Stimulated activated naive CD8-positive, alpha-beta T cell treated with anti-CD3 and anti-CD28 coated beads, Interleukin-15, Interleukin-2, amounts not matched to agents 100 ng/mL and 50 ng/mL, for 24 hours (primary cell): ENCODE results near the gene LRRC75A.
"Not testable (repeated sequence)": the region's sequence is repeated elsewhere in the genome, so short reads cannot be mapped to it uniquely, and the experiment has no call there.

Experiments
- H3K27ac Mint-ChIP-seq: one replicate; pipeline ENCODE4 v1.8.0; 2021; ENCODE audit warnings: mild to moderate bottlenecking, mixed read lengths
- H3K27me3 Mint-ChIP-seq: one replicate; pipeline ENCODE4 v1.8.0; 2021; ENCODE audit warnings: mixed read lengths
- H3K36me3 Mint-ChIP-seq: one replicate; pipeline ENCODE4 v1.8.0; 2021; ENCODE audit warnings: low read depth, mixed read lengths
- H3K4me1 Mint-ChIP-seq: one replicate; pipeline ENCODE4 v1.8.0; 2021; ENCODE audit warnings: low read depth, mixed read lengths
- H3K4me3 Mint-ChIP-seq: one replicate; pipeline ENCODE4 v1.8.0; 2021; ENCODE audit warnings: mild to moderate bottlenecking, mixed read lengths
- H3K9me3 Mint-ChIP-seq: one replicate; pipeline ENCODE4 v1.8.0; 2021; ENCODE audit warnings: mixed read lengths

Gene LRRC75A

DNA sequence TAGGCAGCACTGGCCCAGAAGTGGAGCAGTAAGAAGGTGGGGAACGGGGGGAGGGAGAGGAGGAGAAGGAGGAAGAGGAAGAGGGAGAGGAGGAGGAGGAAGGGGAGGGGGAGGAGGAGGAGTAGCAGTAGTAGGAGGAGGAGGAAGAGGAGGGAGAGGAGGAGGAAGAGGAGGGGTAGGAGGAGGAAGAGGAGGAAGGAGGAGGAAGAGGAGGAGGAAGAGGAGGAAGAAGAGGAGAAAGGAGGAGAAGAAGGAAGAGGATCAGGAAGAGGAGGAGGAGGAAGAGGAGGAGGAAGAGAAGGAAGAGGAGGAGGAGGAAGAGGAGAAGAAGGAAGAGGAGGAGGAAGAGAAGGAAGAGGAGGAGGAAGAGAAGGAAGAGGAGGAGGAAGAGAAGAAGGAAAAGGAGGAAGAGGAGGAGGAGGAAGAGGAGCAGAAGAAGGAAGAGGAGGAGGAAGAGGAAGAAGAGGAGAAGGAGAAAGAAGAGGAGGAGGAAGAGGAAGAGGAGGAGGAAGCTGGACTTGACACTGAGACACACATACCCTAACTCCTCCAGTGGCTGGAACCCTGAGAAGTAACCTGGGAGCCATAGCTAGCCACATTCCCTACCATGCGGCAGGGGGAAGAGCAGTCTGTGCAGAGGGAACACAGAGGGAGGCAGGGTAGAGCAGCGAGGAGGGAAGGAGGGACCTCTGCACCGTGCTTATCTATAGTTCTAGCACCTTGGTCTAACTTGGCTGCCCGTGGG lies 35.8 kb downstream of the LRRC75A start:
- Mint-ChIP-seq H3K4me1 (no peaks in the 10 kb centered on the region), H3K27me3 (no peaks in the 10 kb centered on the region), H3K36me3 (no peaks in the 10 kb centered on the region), H3K27ac (no peak overlapping the region), H3K9me3 (no peaks in the 10 kb centered on the region), H3K4me3 (no peak overlapping the region)

DNA sequence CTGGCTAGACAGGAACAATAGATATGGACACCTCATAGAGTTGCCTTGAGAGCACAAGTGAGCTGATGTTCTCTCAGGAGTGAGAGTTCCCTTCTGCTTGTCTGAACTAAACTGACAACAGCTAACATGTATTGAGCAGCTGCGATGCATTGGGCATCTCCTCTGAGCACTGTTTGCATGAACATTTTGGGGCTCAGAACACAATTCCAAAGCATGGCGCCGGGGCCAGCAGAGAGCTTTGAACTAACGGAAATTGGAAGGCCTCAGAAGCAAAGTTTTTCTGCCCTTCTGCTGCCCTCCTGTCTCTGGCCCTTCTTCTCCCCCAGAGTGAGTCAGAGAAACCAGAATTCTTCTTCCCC lies 38.5 kb downstream of the LRRC75A start:
- Mint-ChIP-seq H3K27ac (no peak overlapping the region), H3K4me1 (peaks cover 9% of the 10 kb centered on the region), H3K36me3 (peaks cover 22% of the 10 kb centered on the region), H3K9me3 (no peaks in the 10 kb centered on the region), H3K4me3 (no peak overlapping the region), H3K27me3 (no peaks in the 10 kb centered on the region)

DNA sequence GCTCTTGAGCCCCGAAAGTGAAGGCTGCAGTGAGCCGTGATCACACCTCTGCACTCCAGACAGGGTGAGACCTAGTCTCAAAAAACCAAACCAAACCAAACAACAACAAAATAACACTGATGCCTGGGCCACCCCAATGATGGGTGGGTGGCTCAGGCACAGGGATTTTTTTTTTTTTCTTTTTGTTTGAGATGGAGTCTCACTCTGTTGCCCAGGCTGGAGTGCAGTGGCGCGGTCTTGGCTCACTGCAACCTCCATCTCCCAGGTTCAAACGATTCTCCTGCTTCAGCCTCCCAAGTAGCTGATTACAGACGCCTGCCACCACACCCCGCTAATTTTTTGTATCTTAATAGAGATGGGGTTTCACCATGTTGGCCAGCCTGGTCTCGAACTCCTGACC lies 39.7 kb downstream of the LRRC75A start:
- Mint-ChIP-seq H3K36me3 (peaks cover 32% of the 10 kb centered on the region), H3K4me1 (peaks cover 21% of the 10 kb centered on the region)
- not testable (repeated sequence) for H3K4me3 Mint-ChIP-seq, H3K27me3 Mint-ChIP-seq, H3K27ac Mint-ChIP-seq, H3K9me3 Mint-ChIP-seq

DNA sequence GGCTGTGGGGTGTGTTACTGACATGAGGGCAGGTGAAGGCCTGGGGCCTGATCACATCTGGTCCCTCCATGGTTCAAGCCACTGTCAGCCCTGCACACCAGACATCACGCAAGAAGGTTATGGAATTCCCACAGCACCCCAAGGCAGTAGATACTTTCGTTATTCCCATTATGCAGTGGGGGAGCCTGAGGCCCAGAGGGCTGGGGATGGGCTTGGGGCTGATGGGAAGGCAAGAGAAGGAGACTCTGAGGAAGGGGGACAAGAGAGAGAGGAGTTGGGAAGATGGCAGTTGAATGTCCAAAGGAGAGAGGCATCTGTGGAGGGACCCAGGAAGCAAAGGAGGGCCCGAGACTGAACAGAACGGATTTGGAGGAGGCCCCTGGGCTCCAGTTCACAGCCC lies 42.0 kb downstream of the LRRC75A start:
- Mint-ChIP-seq H3K9me3 (no peaks in the 10 kb centered on the region), H3K36me3 (peaks cover 44% of the 10 kb centered on the region), H3K4me1 (peaks cover 34% of the 10 kb centered on the region), H3K27ac (no peak overlapping the region), H3K4me3 (no peak overlapping the region), H3K27me3 (no peaks in the 10 kb centered on the region)

DNA sequence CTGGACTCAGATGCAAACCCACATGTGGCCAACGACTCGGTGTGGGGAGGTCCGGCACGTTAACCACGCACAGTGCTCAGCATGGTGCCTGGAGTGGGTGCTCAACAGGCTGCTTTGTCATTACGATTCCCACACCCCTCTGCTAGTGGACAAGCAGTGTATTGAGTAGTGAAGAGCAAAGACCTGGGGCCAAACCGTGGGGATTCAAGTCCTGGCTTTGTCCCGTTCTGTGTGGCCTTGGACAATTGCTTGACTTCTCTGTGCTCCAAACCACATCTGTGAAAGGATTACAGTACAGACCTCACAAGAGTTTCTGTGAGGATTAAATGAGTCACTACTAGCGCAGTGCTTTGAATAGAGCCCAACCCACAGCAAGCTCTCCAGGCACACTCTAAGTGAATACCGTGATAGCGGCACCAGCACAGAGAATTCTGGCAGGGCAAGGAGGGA lies 42.8 kb downstream of the LRRC75A start:
- Mint-ChIP-seq H3K36me3 (peaks cover 47% of the 10 kb centered on the region), H3K27ac (peak overlapping the region; percentile 52), H3K4me1 (peaks cover 37% of the 10 kb centered on the region), H3K9me3 (no peaks in the 10 kb centered on the region), H3K4me3 (no peak overlapping the region), H3K27me3 (no peaks in the 10 kb centered on the region)

GRCh38 chr17:16448490-16448889 lies 43.5 kb downstream of the LRRC75A start:
- Mint-ChIP-seq H3K9me3 (no peaks in the 10 kb centered on the region), H3K27ac (peak overlapping the region; percentile 28), H3K4me3 (no peak overlapping the region), H3K4me1 (peaks cover 39% of the 10 kb centered on the region), H3K27me3 (no peaks in the 10 kb centered on the region), H3K36me3 (peaks cover 49% of the 10 kb centered on the region)

DNA sequence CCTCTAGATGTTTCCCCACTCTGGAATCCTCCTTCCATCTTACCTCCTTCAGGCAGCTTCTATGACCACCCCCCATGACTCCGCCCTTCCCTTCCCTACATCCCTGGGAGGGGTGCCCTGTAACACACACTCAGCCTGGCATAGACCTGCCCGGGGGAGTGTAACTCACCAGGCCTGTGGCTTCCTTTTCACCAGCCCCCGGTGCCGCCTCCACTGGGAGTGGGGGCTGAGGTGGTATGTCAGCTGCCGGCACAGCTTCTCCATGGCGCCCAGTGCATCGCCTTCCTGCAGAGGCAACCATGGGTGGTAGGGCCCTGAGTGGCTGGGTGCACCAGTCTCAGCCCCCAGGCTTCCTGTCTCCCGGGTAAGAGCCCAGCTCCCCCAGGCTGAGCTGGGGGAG lies 44.3 kb downstream of the LRRC75A start:
- peak overlapping the region; percentile 3 for H3K4me3 Mint-ChIP-seq
- peak overlapping the region; percentile 73 for H3K27ac Mint-ChIP-seq
- H3K36me3 Mint-ChIP-seq = peaks cover 55% of the 10 kb centered on the region
- H3K4me1 Mint-ChIP-seq = peaks cover 43% of the 10 kb centered on the region
- H3K9me3 Mint-ChIP-seq = no peaks in the 10 kb centered on the region
- H3K27me3 Mint-ChIP-seq = no peaks in the 10 kb centered on the region

DNA sequence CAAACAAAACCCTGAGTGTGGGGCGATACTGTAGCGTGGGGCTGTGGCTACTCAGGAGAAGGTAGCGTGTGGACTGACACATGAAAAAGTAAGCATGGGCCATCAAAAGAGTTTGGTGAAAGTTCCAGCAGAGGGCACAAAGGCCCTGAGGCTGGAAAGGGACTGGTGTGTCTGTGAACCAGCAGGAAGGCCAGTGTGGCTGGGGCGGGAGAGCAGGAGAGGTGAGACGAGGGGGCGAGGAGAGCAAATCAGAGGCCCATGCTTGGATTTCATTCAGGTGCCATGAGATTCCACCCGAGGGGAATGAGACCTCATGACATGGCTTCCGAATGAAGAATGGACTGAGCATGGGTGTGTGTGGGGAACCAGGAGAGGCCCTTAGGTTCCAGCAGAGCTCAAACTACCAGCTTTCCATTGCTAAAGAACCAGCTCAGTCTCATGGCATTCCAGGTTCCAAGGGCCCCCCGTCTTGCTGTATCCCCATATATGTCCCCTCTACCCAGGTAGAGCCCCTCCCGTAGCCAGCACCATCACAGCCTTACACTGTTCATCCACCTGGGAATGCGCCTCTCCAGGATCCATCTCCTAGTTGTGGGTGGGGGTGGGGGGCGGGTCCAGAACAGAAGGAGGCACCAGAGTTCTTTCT lies 45.5 kb downstream of the LRRC75A start:
- peak overlapping the region; percentile 54 for H3K27ac Mint-ChIP-seq
- no peaks in the 10 kb centered on the region for H3K9me3 Mint-ChIP-seq
- H3K27me3 Mint-ChIP-seq = no peaks in the 10 kb centered on the region
- H3K4me3 Mint-ChIP-seq = no peak overlapping the region
- H3K4me1 Mint-ChIP-seq = peaks cover 55% of the 10 kb centered on the region
- H3K36me3 Mint-ChIP-seq = peaks cover 67% of the 10 kb centered on the region

- peak overlapping the region; percentile 52 for H3K4me3 Mint-ChIP-seq
- H3K27ac Mint-ChIP-seq = peak overlapping the region; percentile 100
- peaks cover 71% of the 10 kb centered on the region for H3K4me1 Mint-ChIP-seq
- H3K36me3 Mint-ChIP-seq = peaks cover 75% of the 10 kb centered on the region
- no peaks in the 10 kb centered on the region for H3K27me3 Mint-ChIP-seq
- H3K9me3 Mint-ChIP-seq = no peaks in the 10 kb centered on the region
Measured at GRCh38 chr17:16444258-16444886, 47.6 kb downstream of the LRRC75A start.

DNA sequence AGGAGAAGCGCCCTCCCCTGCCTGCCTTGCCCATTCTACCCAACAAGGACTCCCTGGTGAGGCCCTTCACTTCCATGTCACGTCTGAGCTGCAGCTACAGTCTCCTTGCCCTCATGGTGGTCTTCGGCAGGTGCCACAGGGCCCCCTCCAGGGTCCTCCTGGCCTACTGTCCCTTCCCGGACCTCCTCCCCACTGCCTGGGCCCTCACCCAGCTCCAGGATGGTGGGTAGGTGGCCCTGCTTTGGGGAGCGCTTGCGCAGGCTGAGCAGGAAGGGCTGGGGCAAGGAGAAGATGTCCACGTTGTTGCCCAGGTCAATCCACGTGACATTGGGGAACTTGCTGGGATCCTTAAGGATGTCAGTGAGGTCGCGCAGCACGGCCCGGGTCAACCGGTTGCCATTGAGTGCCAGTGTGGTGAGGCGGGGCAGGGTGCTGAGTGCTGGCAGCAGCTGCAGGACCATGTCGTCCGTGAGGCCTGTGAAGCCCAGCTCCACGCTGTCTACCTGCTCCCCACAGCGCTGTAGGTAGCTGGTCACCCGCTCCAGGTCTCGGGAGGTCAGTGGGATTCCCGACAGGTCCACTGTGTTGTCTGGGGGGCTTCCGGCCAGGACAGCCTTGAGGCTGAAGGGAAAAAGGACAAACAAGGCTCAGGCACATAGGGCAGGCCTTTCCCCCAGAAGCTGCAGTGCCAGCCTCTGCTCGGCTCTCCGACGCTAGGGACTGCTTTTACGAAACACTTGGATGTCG lies 48.3 kb downstream of the LRRC75A start:
- H3K4me1 Mint-ChIP-seq = peaks cover 68% of the 10 kb centered on the region
- H3K27ac Mint-ChIP-seq = peak overlapping the region; percentile 100
- H3K4me3 Mint-ChIP-seq = peak overlapping the region; percentile 99
- peaks cover 3% of the 10 kb centered on the region for H3K27me3 Mint-ChIP-seq
- no peaks in the 10 kb centered on the region for H3K9me3 Mint-ChIP-seq
- H3K36me3 Mint-ChIP-seq = peaks cover 75% of the 10 kb centered on the region

DNA sequence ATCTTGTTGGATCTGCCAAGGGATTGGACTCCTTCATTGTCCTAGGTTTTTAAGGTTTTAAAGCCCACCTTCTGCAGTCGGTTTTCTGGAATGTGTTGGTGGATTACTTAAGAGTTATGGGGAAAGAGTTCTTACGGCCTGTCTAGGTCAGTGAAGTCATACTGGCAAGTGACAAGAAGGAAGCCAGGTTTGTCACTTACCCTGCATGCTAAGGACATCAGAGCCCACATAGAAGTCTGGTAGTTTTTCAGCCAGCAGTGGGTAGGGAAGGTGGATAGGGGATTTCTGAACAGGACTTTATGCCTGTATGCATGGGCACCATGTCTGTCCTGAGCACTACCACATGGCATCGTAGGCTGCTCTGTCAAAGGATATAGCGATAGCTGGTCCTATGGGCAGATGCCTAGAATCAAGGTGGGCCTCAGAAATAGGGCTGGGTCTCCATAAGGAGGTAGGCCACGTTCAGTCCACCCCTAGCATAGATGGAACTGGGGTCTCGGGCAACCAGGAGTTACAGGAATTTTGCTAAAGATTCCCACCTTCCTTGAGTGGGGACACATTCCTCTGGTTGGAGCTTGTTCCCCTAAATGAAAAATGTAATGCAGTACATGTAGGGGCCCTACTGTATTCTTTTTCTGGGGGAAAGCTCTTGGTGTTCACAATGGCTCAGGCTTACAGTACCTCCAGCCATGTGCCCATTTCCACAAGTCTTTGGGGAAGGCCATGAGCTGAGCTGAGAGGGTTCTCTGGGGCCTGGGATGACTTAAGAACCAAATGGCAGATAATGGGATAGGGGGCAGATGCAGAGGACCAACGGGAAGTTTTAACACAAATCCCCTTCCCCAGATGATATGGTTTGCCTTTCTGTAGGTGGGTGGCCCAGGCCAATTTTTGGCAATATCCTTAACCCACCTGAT lies 49.1 kb downstream of the LRRC75A start:
- peak overlapping the region; percentile 99 for H3K4me3 Mint-ChIP-seq
- H3K9me3 Mint-ChIP-seq = no peaks in the 10 kb centered on the region
- peaks cover 68% of the 10 kb centered on the region for H3K4me1 Mint-ChIP-seq
- H3K36me3 Mint-ChIP-seq = peaks cover 67% of the 10 kb centered on the region
- peaks cover 3% of the 10 kb centered on the region for H3K27me3 Mint-ChIP-seq
- H3K27ac Mint-ChIP-seq = peak overlapping the region; percentile 100

DNA sequence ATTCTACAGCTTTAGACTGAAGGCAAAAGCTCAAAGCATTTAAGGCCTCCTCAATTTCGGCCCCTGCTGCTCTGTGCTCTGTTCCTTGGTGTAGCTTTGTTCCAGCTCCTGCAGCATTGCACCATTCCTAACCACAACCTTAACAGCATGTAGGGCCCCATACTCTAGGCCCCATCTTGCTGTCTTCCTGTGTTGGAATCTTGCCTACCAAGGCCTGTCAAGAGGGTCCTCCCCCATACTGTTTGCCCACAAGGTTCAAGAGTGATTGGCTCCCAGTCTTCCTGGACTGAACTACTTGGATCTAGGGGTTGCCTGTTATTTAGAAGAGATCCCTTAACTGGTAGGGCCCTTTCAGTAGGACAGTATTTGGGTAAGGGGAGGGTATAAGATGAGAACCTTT lies 49.9 kb downstream of the LRRC75A start:
- peak overlapping the region; percentile 99 for H3K4me3 Mint-ChIP-seq
- peak overlapping the region; percentile 100 for H3K27ac Mint-ChIP-seq
- peaks cover 65% of the 10 kb centered on the region for H3K4me1 Mint-ChIP-seq
- peaks cover 64% of the 10 kb centered on the region for H3K36me3 Mint-ChIP-seq
- no peaks in the 10 kb centered on the region for H3K9me3 Mint-ChIP-seq
- H3K27me3 Mint-ChIP-seq = peaks cover 3% of the 10 kb centered on the region

- no peaks in the 10 kb centered on the region for H3K9me3 Mint-ChIP-seq
- peak overlapping the region; percentile 99 for H3K4me3 Mint-ChIP-seq
- peaks cover 3% of the 10 kb centered on the region for H3K27me3 Mint-ChIP-seq
- H3K4me1 Mint-ChIP-seq = peaks cover 59% of the 10 kb centered on the region
- peak overlapping the region; percentile 100 for H3K27ac Mint-ChIP-seq
- H3K36me3 Mint-ChIP-seq = peaks cover 63% of the 10 kb centered on the region
Measured at GRCh38 chr17:16440901-16441629, 50.9 kb downstream of the LRRC75A start.
